SU-DHL-6 (cell line): ENCODE data around the gene PTPRN2.

Experiments
- H2AFZ ChIP-seq: fragments of 200-600 bp; sonication (generic); 2 replicates; pipeline ENCODE4 v1.6.1; 2014; ENCODE audit warnings: low read depth, mild to moderate bottlenecking, moderate library complexity, mixed read lengths, antibody characterized with exemption, low read length; ENCODE audit not compliant: severe bottlenecking
- H3F3A ChIP-seq: fragments of 200-600 bp; shearing (Covaris generic); 2 replicates; pipeline ENCODE4 v1.6.0; 2016; ENCODE audit warnings: antibody characterized with exemption, mild to moderate bottlenecking; ENCODE audit not compliant: insufficient read depth
- H3K27ac ChIP-seq: fragments of 200-600 bp; sonication (generic); 2 replicates; pipeline ENCODE4 v1.5.1; 2016; ENCODE audit warnings: low read depth, mild to moderate bottlenecking, low read length, moderate library complexity, mixed read lengths
- H3K27me3 ChIP-seq: fragments of 200-600 bp; sonication (generic), shearing (Covaris generic); 2 replicates; pipeline ENCODE4 v1.6.0; 2014; ENCODE audit warnings: mild to moderate bottlenecking, low read length
- H3K36me3 ChIP-seq: fragments of 200-600 bp; sonication (generic); 2 replicates; pipeline ENCODE4 v1.6.1; 2014; ENCODE audit warnings: mild to moderate bottlenecking, low read length, mixed read lengths
- H3K4me2 ChIP-seq: fragments of 300-600, 200-600 bp; shearing (Covaris generic), sonication (generic); 2 replicates; pipeline ENCODE4 v1.6.0; 2014; ENCODE audit warnings: low read length, low read depth, mild to moderate bottlenecking; ENCODE audit not compliant: poor library complexity, severe bottlenecking
- H3K4me3 ChIP-seq: fragments of 200-600 bp; sonication (generic); 2 replicates; pipeline ENCODE4 v1.5.1; 2014; ENCODE audit warnings: antibody characterized with exemption, low read length, mild to moderate bottlenecking, mixed read lengths; ENCODE audit not compliant: insufficient read depth, poor library complexity, severe bottlenecking
- H3K79me2 ChIP-seq: fragments of 200-600 bp; sonication (generic); 2 replicates; pipeline ENCODE4 v1.6.1; 2014; ENCODE audit warnings: mild to moderate bottlenecking, low read length, moderate library complexity; ENCODE audit not compliant: insufficient read depth
- H3K9ac ChIP-seq: fragments of 200-600 bp; sonication (generic); 2 replicates; pipeline ENCODE4 v1.7.0; 2014; ENCODE audit warnings: mild to moderate bottlenecking, low read length
- H3K9me2 ChIP-seq: fragments of 200-600 bp; sonication (generic); replicated peaks from 2 replicates; pipeline ENCODE4 v1.6.1; 2014; ENCODE audit warnings: low read length; ENCODE audit not compliant: insufficient read depth
- H3K9me3 ChIP-seq: fragments of 200-600 bp; sonication (generic); 2 replicates; pipeline ENCODE4 v1.6.1; 2014; ENCODE audit warnings: low read length, mixed read lengths; ENCODE audit not compliant: insufficient read depth
- H4K20me1 ChIP-seq: fragments of 200-600 bp; sonication (generic); 2 replicates; pipeline ENCODE4 v1.6.1; 2014; ENCODE audit warnings: low read depth, mild to moderate bottlenecking, antibody characterized with exemption, low read length, moderate library complexity, mixed read lengths
- CTCF ChIP-seq: fragments of 200-600 bp; sonication (generic); IDR thresholded peaks from one replicate; pipeline ENCODE4 v1.5.1; 2017; ENCODE audit warnings: antibody characterized with exemption, mild to moderate bottlenecking, low read length, moderate library complexity; ENCODE audit not compliant: insufficient read depth, poor library complexity, severe bottlenecking
- EZH2phosphoT487 ChIP-seq: fragments of 200-600 bp; sonication (generic), shearing (Covaris generic); conservative IDR thresholded peaks from 2 replicates; pipeline ENCODE4 v1.6.1; 2018; ENCODE audit warnings: mild to moderate bottlenecking, antibody characterized with exemption, low read length, moderate library complexity, mixed read lengths

The PTPRN2 gene

GRCh38 chr7:158135931-158136330 lies 451.7 kb downstream of the PTPRN2 start:
- no peaks in the 10 kb centered on the region for H3K27me3 ChIP-seq
- H3K9me2 ChIP-seq: no peaks in the 10 kb centered on the region
- H4K20me1 ChIP-seq: no peaks in the 10 kb centered on the region
- H3K27ac ChIP-seq: no peak overlapping the region
- no peak overlapping the region for H3K4me2 ChIP-seq
- H2AFZ ChIP-seq: no peak overlapping the region
- no peak overlapping the region for H3K9ac ChIP-seq
- H3K9me3 ChIP-seq: peaks cover 9% of the 10 kb centered on the region; the same call in 1 of the 2 replicates
- H3F3A ChIP-seq: no peaks in the 10 kb centered on the region
- H3K79me2 ChIP-seq: no peaks in the 10 kb centered on the region
- H3K36me3 ChIP-seq: no peaks in the 10 kb centered on the region
- no peak overlapping the region for H3K4me3 ChIP-seq
- no peak for TF ChIP-seq CTCF

GRCh38 chr7:158134824-158135223 lies 452.8 kb downstream of the PTPRN2 start:
- Histone ChIP-seq H4K20me1 (no peaks in the 10 kb centered on the region), H2AFZ (no peak overlapping the region), H3K9me3 (peaks cover 15% of the 10 kb centered on the region; the same call in 1 of the 2 replicates), H3K9me2 (no peaks in the 10 kb centered on the region), H3F3A (no peaks in the 10 kb centered on the region), H3K4me3 (no peak overlapping the region), H3K27ac (no peak overlapping the region), H3K9ac (no peak overlapping the region), H3K79me2 (no peaks in the 10 kb centered on the region), H3K27me3 (no peaks in the 10 kb centered on the region), H3K4me2 (no peak overlapping the region), H3K36me3 (no peaks in the 10 kb centered on the region)
- TF ChIP-seq CTCF: no peak
- TF ChIP-seq EZH2phosphoT487: no peak

GRCh38 chr7:158133515-158134271 lies 453.9 kb downstream of the PTPRN2 start:
- no peaks in the 10 kb centered on the region for H4K20me1 ChIP-seq
- no peaks in the 10 kb centered on the region for H3K36me3 ChIP-seq
- H3K4me2 ChIP-seq: no peak overlapping the region
- H3K9me3 ChIP-seq: peaks cover 15% of the 10 kb centered on the region; the same call in 1 of the 2 replicates
- no peaks in the 10 kb centered on the region for H3F3A ChIP-seq
- no peak overlapping the region for H3K9ac ChIP-seq
- H3K4me3 ChIP-seq: no peak overlapping the region
- no peaks in the 10 kb centered on the region for H3K27me3 ChIP-seq
- TF ChIP-seq CTCF (no peak), EZH2phosphoT487 (no peak)
- H2AFZ ChIP-seq: no peak overlapping the region
- no peaks in the 10 kb centered on the region for H3K79me2 ChIP-seq
- H3K27ac ChIP-seq: no peak overlapping the region
- H3K9me2 ChIP-seq: no peaks in the 10 kb centered on the region
